Natural killer cell (primary cell): ENCODE data around the gene CILP. TPM values are rescaled to one million over a fixed set of nuclear protein-coding genes. Genes with fewer than 3 reads are reported as not detected.

Experiments used
- ATAC-seq, 3 donors: fragments of 150-1000 bp in 2 of 3; fragments of 200-7000 bp in 1 of 3; cut with Tn5 transposase; 1 replicate in 1 of 3; 2 replicates in 2 of 3; pipeline ENCODE4 v1.10.0; 2021; ENCODE audit warnings: mild to moderate bottlenecking in 2 of 3, moderate library complexity in 2 of 3
- DNase-seq, 2 donors: peaks; one replicate each; pipeline versions ENCODE4 v3.0.0 to v3.0.0-alpha.2; 2013 to 2021; ENCODE audit warnings: mixed read lengths in 1 of 2
- H3K27ac ChIP-seq: one replicate; pipeline ENCODE4 v1.5.1; 2013; ENCODE audit warnings: mild to moderate bottlenecking, low read length
- H3K27me3 ChIP-seq: one replicate; pipeline ENCODE4 v1.6.1; 2013; ENCODE audit warnings: low read length; ENCODE audit not compliant: control insufficient read depth, insufficient read depth
- H3K36me3 ChIP-seq: one replicate; pipeline ENCODE4 v1.6.1; 2013; ENCODE audit warnings: low read length; ENCODE audit not compliant: control insufficient read depth, insufficient read depth
- H3K4me1 ChIP-seq: one replicate; pipeline ENCODE4 v1.6.1; 2013; ENCODE audit warnings: low read length; ENCODE audit not compliant: control insufficient read depth, insufficient read depth
- H3K4me3 ChIP-seq: one replicate; pipeline ENCODE4 v1.5.1; 2013; ENCODE audit warnings: low read length
- H3K9me3 ChIP-seq: one replicate; pipeline ENCODE4 v1.6.1; 2013; ENCODE audit warnings: low read length; ENCODE audit not compliant: control insufficient read depth, insufficient read depth
- H3K27ac Mint-ChIP-seq, 2 donors: one replicate each; pipeline ENCODE4 v1.8.0; 2022; ENCODE audit warnings: mild to moderate bottlenecking in 2 of 2, mixed read lengths in 2 of 2, moderate library complexity in 1 of 2
- H3K27me3 Mint-ChIP-seq, 2 donors: one replicate each; pipeline ENCODE4 v1.8.0; 2022; ENCODE audit warnings: low read depth in 2 of 2, mixed read lengths in 2 of 2
- H3K36me3 Mint-ChIP-seq: one replicate; pipeline ENCODE4 v1.8.0; 2022; ENCODE audit warnings: mixed read lengths
- H3K4me1 Mint-ChIP-seq, 2 donors: one replicate each; pipeline ENCODE4 v1.8.0; 2022; ENCODE audit warnings: mixed read lengths in 2 of 2
- H3K4me3 Mint-ChIP-seq: one replicate; pipeline ENCODE4 v1.8.0; 2022; ENCODE audit warnings: mild to moderate bottlenecking, moderate library complexity, mixed read lengths
- H3K9me3 Mint-ChIP-seq, 2 donors: one replicate each; pipeline ENCODE4 v1.8.0; 2022; ENCODE audit warnings: mixed read lengths in 2 of 2
- WGBS: methylation state at CpG from one replicate; pipeline ENCODE4 v1.1.7; 2013; ENCODE audit warnings: missing lambda C conversion rate; ENCODE audit not compliant: insufficient coverage; 5-methylcytosine and 5-hydroxymethylcytosine counted together
- intact Hi-C: fragments of 100-400 bp; cut with micrococcal nuclease; formaldehyde crosslinking; loops from one replicate; pipeline ENCODE4 v1.14.2; 2022
- total RNA-seq, 4 donors: library from RNA; stranded (reverse); fragments of 120-200 nt in 1 of 4; gene quantifications; one replicate each; pipeline versions ENCODE4 v1.2.3 to v1.2.4, GENCODE V29; 2013 to 2022
- TF ChIP-seq, protein P1 (sequence below): fragments of 200-600 bp; IDR thresholded peaks from one replicate; pipeline ENCODE4 v1.8.0; 2022; ENCODE audit warnings: antibody characterized with exemption

The CILP gene
- total RNA-seq, 3 donors from 2014 or later (not counting 1 experiment from before 2014, with no cell fraction given) = 0.24 to 0.61 (median 0.35) TPM

DNA sequence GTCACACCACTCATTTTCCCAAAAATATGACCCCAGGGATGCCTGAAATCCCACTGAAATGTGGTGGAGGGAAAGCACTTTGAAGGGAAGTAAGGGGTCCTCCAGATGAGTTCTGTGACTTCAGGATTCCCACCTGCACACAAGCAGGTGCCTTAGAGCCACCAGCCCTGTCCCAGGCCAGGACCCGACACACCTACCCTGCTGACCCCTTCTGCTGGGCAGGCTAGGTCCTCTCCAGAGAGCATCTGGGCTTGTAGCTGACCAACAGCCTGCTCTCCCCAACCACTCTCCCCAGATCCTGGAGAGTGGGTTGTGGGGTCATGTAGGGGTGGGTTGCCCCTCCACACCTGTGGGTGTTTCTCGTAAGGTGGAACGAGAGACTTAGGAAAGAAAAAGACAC lies 14.9 kb upstream of the CILP start:
- DNase-seq = no peak
- no peaks in the 10 kb centered on the region for H3K9me3 Mint-ChIP-seq
- Histone ChIP-seq H3K4me1 (no peaks in the 10 kb centered on the region), H3K9me3 (no peaks in the 10 kb centered on the region), H3K36me3 (no peaks in the 10 kb centered on the region), H3K4me3 (no peak overlapping the region), H3K27ac (no peak overlapping the region), H3K27me3 (no peaks in the 10 kb centered on the region)
- no peak overlapping the region for H3K4me3 Mint-ChIP-seq
- no peaks in the 10 kb centered on the region for H3K36me3 Mint-ChIP-seq
- H3K27me3 Mint-ChIP-seq = no peaks in the 10 kb centered on the region
- intact Hi-C loops = no loop called here
- H3K4me1 Mint-ChIP-seq = no peaks in the 10 kb centered on the region
- TF ChIP-seq, protein P1, sequence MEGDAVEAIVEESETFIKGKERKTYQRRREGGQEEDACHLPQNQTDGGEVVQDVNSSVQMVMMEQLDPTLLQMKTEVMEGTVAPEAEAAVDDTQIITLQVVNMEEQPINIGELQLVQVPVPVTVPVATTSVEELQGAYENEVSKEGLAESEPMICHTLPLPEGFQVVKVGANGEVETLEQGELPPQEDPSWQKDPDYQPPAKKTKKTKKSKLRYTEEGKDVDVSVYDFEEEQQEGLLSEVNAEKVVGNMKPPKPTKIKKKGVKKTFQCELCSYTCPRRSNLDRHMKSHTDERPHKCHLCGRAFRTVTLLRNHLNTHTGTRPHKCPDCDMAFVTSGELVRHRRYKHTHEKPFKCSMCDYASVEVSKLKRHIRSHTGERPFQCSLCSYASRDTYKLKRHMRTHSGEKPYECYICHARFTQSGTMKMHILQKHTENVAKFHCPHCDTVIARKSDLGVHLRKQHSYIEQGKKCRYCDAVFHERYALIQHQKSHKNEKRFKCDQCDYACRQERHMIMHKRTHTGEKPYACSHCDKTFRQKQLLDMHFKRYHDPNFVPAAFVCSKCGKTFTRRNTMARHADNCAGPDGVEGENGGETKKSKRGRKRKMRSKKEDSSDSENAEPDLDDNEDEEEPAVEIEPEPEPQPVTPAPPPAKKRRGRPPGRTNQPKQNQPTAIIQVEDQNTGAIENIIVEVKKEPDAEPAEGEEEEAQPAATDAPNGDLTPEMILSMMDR = no peak
- 100% methylated on average over 1 of the region's 3 CpGs for WGBS
- H3K27ac Mint-ChIP-seq = no peak overlapping the region
- ATAC-seq = no peak

DNA sequence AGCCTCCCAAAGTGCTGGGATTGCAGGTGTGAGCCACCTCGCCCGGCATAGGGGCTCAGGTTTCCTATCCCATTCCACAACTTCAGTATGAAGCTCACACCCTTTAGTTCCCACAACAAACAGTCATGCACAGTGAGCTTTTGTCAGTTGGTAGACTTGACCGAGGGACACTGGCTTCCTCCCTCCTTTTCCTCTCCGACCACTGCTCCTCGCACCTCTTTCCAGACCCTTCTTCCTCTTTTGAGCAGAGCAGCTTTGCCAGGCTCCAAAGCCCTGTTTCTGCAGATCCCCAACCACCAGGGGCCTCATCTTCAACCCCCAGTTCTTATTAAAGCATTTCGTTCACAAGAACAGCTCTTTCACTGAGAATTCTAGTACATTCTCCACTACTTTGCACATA lies 12.7 kb upstream of the CILP start:
- H3K27ac Mint-ChIP-seq = no peak overlapping the region
- H3K36me3 ChIP-seq = no peaks in the 10 kb centered on the region
- no peak for ATAC-seq
- no peaks in the 10 kb centered on the region for H3K9me3 Mint-ChIP-seq
- H3K4me3 ChIP-seq = no peak overlapping the region
- no peaks in the 10 kb centered on the region for H3K27me3 Mint-ChIP-seq
- no peaks in the 10 kb centered on the region for H3K27me3 ChIP-seq
- intact Hi-C loops = no loop called here
- no peak overlapping the region for H3K4me3 Mint-ChIP-seq
- H3K9me3 ChIP-seq = no peaks in the 10 kb centered on the region
- WGBS = 46% methylated on average over 6 of the region's 6 CpGs
- H3K4me1 ChIP-seq = no peaks in the 10 kb centered on the region
- TF ChIP-seq, protein P1 = no peak
- H3K4me1 Mint-ChIP-seq = no peaks in the 10 kb centered on the region
- H3K27ac ChIP-seq = no peak overlapping the region
- no peak for DNase-seq
- no peaks in the 10 kb centered on the region for H3K36me3 Mint-ChIP-seq

DNA sequence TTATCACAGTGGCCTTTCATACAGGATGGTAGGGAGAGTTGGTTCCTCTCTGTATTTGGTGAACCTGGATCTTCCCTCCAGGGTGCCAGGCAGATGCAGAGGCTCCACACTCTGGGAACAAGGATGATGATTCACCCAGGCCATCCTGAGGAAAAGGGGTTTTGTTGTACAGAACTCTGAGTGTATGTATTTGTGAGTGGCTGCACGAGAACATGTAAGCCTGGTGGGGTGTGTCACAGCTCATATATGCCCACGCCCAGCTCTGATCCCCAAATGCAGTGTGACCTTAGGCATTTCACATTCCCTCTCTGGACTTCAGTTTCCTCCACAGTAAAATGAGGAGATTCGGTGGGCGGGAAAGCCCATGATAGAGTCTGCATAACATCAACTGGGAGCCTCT lies 11.6 kb upstream of the CILP start:
- Histone ChIP-seq H3K9me3 (no peaks in the 10 kb centered on the region), H3K4me1 (no peaks in the 10 kb centered on the region), H3K4me3 (no peak overlapping the region), H3K27me3 (no peaks in the 10 kb centered on the region), H3K36me3 (no peaks in the 10 kb centered on the region), H3K27ac (no peak overlapping the region)
- H3K27ac Mint-ChIP-seq = no peak overlapping the region
- no peak for ATAC-seq
- no peaks in the 10 kb centered on the region for H3K4me1 Mint-ChIP-seq
- intact Hi-C loops = no loop called here
- no peak overlapping the region for H3K4me3 Mint-ChIP-seq
- H3K27me3 Mint-ChIP-seq = no peaks in the 10 kb centered on the region
- no peaks in the 10 kb centered on the region for H3K9me3 Mint-ChIP-seq
- DNase-seq = no peak
- WGBS = 90% methylated on average over 4 of the region's 4 CpGs
- TF ChIP-seq, protein P1 = no peak
- no peaks in the 10 kb centered on the region for H3K36me3 Mint-ChIP-seq

DNA sequence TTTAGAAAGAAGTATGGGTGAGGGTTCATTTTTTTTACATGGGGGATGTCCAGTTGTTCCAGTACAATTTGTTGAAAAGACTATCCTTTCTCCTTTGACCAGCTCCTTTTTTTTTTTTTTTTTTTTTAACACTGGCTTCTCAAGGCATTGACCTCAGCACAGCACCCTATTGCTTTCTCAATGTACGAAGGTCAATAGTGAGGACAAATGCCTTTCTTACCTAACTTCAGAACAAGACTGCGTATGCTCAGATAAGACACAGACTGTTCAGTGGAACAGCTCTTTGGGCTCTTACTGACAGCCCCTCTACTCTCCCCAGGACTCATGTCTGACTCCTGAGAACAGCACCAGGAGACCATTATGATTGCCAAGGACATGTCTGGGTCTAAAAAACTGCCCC lies 10.4 kb upstream of the CILP start:
- Mint-ChIP-seq H3K4me1 (peaks cover 0 to 4% of the 10 kb centered on the region in 2 donors), H3K9me3 (no peaks in the 10 kb centered on the region), H3K27me3 (no peaks in the 10 kb centered on the region), H3K27ac (no peak overlapping the region), H3K36me3 (no peaks in the 10 kb centered on the region), H3K4me3 (no peak overlapping the region)
- Histone ChIP-seq H3K27ac (no peak overlapping the region), H3K27me3 (no peaks in the 10 kb centered on the region), H3K36me3 (no peaks in the 10 kb centered on the region), H3K4me1 (no peaks in the 10 kb centered on the region), H3K9me3 (no peaks in the 10 kb centered on the region), H3K4me3 (no peak overlapping the region)
- WGBS = 92% methylated on average over 2 of the region's 2 CpGs
- ATAC-seq (no peak), DNase-seq (no peak)
- intact Hi-C loops = no loop called here
- TF ChIP-seq, protein P1 = no peak
